ENCODE measurements around the gene MCU.

- TF ChIP-seq CTCF (conservative IDR thresholded peaks at IDR 0.05; ENCODE audit: low read length), result no peak
- no peak for TF ChIP-seq EZH2phosphoT487 (IDR thresholded peaks at IDR 0.05; ENCODE audit: borderline replicate concordance, low read depth, low read length)
Observed at GRCh38 chr10:72659694-72660093, 32.2 kb upstream of the MCU start.
